ENCODE results near the gene TSHZ2. TPM values are rescaled to one million over a fixed set of nuclear protein-coding genes. Genes with fewer than 3 reads are reported as not detected.

TSHZ2 gene
- total RNA-seq, 1 donor from 2014 or later = 30.4 TPM

DNA sequence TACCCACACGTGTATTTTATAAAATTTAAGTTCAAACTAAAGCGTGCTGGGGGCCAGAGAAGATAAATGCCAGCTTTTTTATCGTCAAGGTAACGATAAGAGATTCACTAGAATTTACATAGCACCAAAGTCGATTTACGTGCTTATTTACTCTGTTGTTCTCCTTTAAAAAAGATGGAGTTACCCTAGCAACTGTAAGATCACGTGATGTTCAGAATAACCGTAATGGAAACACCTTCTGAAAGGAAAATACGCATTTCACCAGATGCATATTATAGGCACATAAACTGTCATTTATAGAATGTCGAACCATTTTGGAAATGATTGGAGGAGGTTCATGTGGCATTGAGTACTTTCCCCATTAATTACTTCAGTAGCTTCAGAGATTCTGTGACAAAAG lies 207.6 kb downstream of the TSHZ2 start:
- H3K27me3 ChIP-seq = no peaks in the 10 kb centered on the region
- intact Hi-C loops (cut with DNase I) = no loop called here
- TF ChIP-seq POLR2AphosphoS5 (IDR thresholded peaks at IDR 0.05; ENCODE audit: insufficient read depth in 1 of 2, low read depth in 1 of 2) = no peak
- TF ChIP-seq POLR2A (IDR thresholded peaks at IDR 0.05) = no peak
- TF ChIP-seq, protein P1, sequence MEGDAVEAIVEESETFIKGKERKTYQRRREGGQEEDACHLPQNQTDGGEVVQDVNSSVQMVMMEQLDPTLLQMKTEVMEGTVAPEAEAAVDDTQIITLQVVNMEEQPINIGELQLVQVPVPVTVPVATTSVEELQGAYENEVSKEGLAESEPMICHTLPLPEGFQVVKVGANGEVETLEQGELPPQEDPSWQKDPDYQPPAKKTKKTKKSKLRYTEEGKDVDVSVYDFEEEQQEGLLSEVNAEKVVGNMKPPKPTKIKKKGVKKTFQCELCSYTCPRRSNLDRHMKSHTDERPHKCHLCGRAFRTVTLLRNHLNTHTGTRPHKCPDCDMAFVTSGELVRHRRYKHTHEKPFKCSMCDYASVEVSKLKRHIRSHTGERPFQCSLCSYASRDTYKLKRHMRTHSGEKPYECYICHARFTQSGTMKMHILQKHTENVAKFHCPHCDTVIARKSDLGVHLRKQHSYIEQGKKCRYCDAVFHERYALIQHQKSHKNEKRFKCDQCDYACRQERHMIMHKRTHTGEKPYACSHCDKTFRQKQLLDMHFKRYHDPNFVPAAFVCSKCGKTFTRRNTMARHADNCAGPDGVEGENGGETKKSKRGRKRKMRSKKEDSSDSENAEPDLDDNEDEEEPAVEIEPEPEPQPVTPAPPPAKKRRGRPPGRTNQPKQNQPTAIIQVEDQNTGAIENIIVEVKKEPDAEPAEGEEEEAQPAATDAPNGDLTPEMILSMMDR (IDR thresholded peaks at IDR 0.05) = no peak

DNA sequence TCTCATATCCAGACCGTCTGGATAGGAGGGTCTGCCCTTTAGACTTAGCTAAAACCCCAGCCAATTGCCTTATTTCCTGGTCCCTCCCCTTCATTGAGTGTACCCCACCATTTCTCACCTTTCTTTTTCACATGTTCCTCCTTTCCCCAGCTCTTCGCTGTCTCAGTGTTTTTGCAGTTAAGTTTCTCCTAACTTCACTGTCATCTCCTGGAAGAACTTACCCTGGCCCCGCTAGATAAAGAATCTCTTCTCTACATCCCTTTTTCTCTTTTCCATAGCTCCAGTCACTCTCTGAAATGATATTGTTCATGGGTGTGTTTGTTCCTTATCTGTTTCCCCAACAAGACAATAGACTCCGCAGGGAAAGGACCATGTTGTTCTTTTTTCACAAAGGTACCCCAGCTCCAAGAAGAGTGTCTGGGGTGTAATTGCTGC lies 208.8 kb downstream of the TSHZ2 start:
- H3K36me3 ChIP-seq = no peaks in the 10 kb centered on the region
- no peaks in the 10 kb centered on the region for H3K9me3 ChIP-seq
- TF ChIP-seq, protein P1 (IDR thresholded peaks at IDR 0.05) = no peak
- TF ChIP-seq POLR2A (IDR thresholded peaks at IDR 0.05) (no peak), POLR2AphosphoS5 (IDR thresholded peaks at IDR 0.05; ENCODE audit: insufficient read depth in 1 of 2, low read depth in 1 of 2) (no peak)
- H3K27me3 ChIP-seq = no peaks in the 10 kb centered on the region
- H3K27ac ChIP-seq = no peak overlapping the region
- intact Hi-C loops (cut with DNase I) = no loop called here
- no peak for DNase-seq (ENCODE audit: extremely low spot score in 2 of 2)
- H3K4me1 ChIP-seq = no peaks in the 10 kb centered on the region
- no peak overlapping the region for H3K4me3 ChIP-seq

More for the DNA sequence above, 207.6 kb downstream of the TSHZ2 start:
- DNase-seq (ENCODE audit: extremely low spot score in 2 of 2) = no peak
- H3K9me3 ChIP-seq = no peaks in the 10 kb centered on the region
- H3K27ac ChIP-seq = no peak overlapping the region
- no peaks in the 10 kb centered on the region for H3K36me3 ChIP-seq
- H3K4me3 ChIP-seq = no peak overlapping the region
- H3K4me1 ChIP-seq = no peaks in the 10 kb centered on the region

DNA sequence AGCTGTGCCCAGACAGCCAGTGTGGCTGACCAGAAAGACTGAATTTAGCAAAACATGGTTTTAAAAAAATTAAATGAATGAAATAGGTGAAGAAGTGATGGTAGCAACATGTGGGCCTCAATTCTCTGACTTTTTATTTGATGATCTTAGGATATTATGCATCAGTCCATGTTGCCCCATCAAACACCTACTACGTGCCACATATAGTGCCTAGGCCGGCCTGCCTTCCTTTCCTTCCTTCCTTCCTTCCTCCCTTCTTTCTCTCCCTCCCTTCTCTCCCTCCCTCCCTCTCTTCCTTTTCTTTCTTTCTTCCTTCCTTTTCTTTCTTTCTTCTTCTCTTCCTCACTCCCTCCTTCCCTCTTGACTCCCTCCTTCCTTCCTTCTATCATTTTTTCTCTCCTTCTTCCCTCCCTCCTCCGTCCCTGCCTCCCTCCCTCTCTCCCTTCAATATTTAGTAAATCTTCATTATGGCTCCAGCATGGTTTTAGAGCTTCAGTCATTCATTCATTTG lies 209.8 kb downstream of the TSHZ2 start:
- Histone ChIP-seq H3K4me1 (no peaks in the 10 kb centered on the region), H3K36me3 (no peaks in the 10 kb centered on the region), H3K27ac (no peak overlapping the region), H3K4me3 (no peak overlapping the region), H3K9me3 (no peaks in the 10 kb centered on the region), H3K27me3 (no peaks in the 10 kb centered on the region)
- DNase-seq (ENCODE audit: extremely low spot score in 2 of 2) = no peak
- TF ChIP-seq POLR2AphosphoS5 (IDR thresholded peaks at IDR 0.05; ENCODE audit: insufficient read depth in 1 of 2, low read depth in 1 of 2) = no peak
- TF ChIP-seq, protein P1 (IDR thresholded peaks at IDR 0.05) = no peak
- TF ChIP-seq POLR2A (IDR thresholded peaks at IDR 0.05) = no peak
- intact Hi-C loops (cut with DNase I) = no loop called here

DNA sequence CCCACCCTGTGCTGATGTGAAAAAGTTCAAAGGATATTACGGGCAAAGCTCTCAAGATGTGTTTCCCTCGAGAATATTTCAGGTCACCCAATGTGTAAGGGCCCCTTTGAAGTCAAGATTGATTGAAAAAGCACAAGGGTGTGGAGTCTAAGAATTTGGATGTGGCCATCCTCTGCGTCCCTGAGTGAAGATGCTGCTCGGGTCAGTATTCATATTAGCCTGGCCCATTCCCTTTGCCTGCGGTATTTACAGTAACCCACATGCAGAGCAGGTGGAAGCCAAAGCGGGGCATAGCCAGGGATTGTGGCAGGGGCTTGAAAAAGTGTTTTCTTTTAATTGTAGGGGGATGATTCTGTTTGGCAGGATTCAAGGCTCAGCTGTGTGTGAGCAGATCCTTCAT lies 211.0 kb downstream of the TSHZ2 start:
- Histone ChIP-seq H3K27me3 (no peaks in the 10 kb centered on the region), H3K9me3 (no peaks in the 10 kb centered on the region), H3K4me1 (no peaks in the 10 kb centered on the region), H3K4me3 (no peak overlapping the region), H3K27ac (no peak overlapping the region), H3K36me3 (no peaks in the 10 kb centered on the region)
- DNase-seq (ENCODE audit: extremely low spot score in 2 of 2) = no peak
- TF ChIP-seq POLR2A (IDR thresholded peaks at IDR 0.05) = no peak
- TF ChIP-seq, protein P1 (IDR thresholded peaks at IDR 0.05) = no peak
- no peak for TF ChIP-seq POLR2AphosphoS5 (IDR thresholded peaks at IDR 0.05; ENCODE audit: insufficient read depth in 1 of 2, low read depth in 1 of 2)
- intact Hi-C loops (cut with DNase I) = no loop called here

DNA sequence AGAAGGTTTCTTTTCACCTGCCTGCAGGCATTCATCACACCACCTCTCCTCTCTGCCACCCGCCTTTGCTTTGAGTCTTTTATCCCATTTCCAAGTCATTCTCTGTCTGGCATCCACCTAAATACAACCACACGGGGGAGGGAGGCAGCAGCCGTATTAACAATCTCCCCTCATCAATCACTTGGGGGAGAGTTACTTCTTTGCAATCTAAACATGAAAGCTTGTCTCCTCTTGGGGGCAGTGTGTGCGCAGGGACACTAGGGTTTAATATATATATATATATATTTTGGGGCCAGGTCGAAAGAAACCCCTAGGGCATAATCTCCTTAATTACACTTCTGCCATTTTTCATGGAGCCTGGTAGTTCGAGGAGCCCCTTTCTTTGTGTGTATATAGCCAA lies 214.5 kb downstream of the TSHZ2 start:
- Histone ChIP-seq H3K27ac (no peak overlapping the region), H3K27me3 (no peaks in the 10 kb centered on the region), H3K4me1 (no peaks in the 10 kb centered on the region), H3K36me3 (no peaks in the 10 kb centered on the region), H3K9me3 (no peaks in the 10 kb centered on the region), H3K4me3 (no peak overlapping the region)
- intact Hi-C loops (cut with DNase I) = no loop called here
- no peak for DNase-seq (ENCODE audit: extremely low spot score in 2 of 2)
- no peak for TF ChIP-seq POLR2A (IDR thresholded peaks at IDR 0.05)

Data from vagina (tissue), 2 donors.